Stimulated activated CD8-positive, alpha-beta memory T cell treated with anti-CD3 and anti-CD28 coated beads, Interleukin-12 subunit alpha, Interleukin-12 subunit beta, amount 100 ng/mL, for 24 hours (primary cell): Measurements from ENCODE around the gene RBP4.

ENCODE experiments used
- DNase-seq: peaks from one replicate; pipeline ENCODE4 v3.0.0-alpha.2; 2020; ENCODE audit errors: extremely low read depth

The RBP4 gene

GRCh38 chr10:93601146-93601773 is at the start of gene RBP4:
TSS of gene RBP4 (minus strand) at chr10:93601235. CDS start at chr10:93601028, 207 bp downstream.
- no peak for DNase-seq

- no peak for DNase-seq
Measured at GRCh38 chr10:93639791-93640190, 38.8 kb upstream of the RBP4 start.

GRCh38 chr10:93630625-93631557 is 29.9 kb upstream of the RBP4 start:
- no peak for DNase-seq

GRCh38 chr10:93629647-93630305 is 28.7 kb upstream of the RBP4 start:
- DNase-seq = no peak

GRCh38 chr10:93628858-93629257 is 27.8 kb upstream of the RBP4 start:
- DNase-seq = no peak

GRCh38 chr10:93622942-93623341 is 21.9 kb upstream of the RBP4 start:
- no peak for DNase-seq

GRCh38 chr10:93620925-93621324 is 19.9 kb upstream of the RBP4 start:
- DNase-seq = no peak

- DNase-seq = no peak
Measured at GRCh38 chr10:93615576-93616235, 14.7 kb upstream of the RBP4 start.

GRCh38 chr10:93614101-93614825 is 13.2 kb upstream of the RBP4 start:
- DNase-seq = no peak

- DNase-seq = no peak
Measured at GRCh38 chr10:93613126-93613525, 12.1 kb upstream of the RBP4 start.

GRCh38 chr10:93612311-93612710 is 11.3 kb upstream of the RBP4 start, which contains the start of gene PDE6C:
TSS of gene PDE6C (plus strand) at chr10:93612537. CDS start at chr10:93612726, 189 bp downstream.
- no peak for DNase-seq

GRCh38 chr10:93608421-93608820 is 7.4 kb upstream of the RBP4 start:
- DNase-seq = no peak

- no peak for DNase-seq
Measured at GRCh38 chr10:93604146-93604545, 3.1 kb upstream of the RBP4 start.

- DNase-seq = no peak
Measured at GRCh38 chr10:93603023-93603422, 2.0 kb upstream of the RBP4 start.

GRCh38 chr10:93601774-93602162 is 733 bp upstream of the RBP4 start:
- DNase-seq = no peak

- DNase-seq = no peak
Measured at GRCh38 chr10:93600446-93601145, 439 bp downstream of the RBP4 start.

GRCh38 chr10:93599778-93600177 is 1.3 kb downstream of the RBP4 start:
- no peak for DNase-seq

GRCh38 chr10:93599335-93599734 is 1.7 kb downstream of the RBP4 start:
- DNase-seq = no peak

GRCh38 chr10:93598157-93598556 is 2.9 kb downstream of the RBP4 start:
- DNase-seq = no peak

GRCh38 chr10:93597075-93597599 is 3.9 kb downstream of the RBP4 start:
- no peak for DNase-seq
